ENCODE measurements around the gene MSMP.

- TF ChIP-seq POLR2A (IDR thresholded peaks at IDR 0.05) (no peak), CTCF (IDR thresholded peaks at IDR 0.05) (no peak)
Observed at GRCh38 chr9:35800530-35800929, 46.5 kb upstream of the MSMP start.
